Measurements from ENCODE around the gene ZBTB20.

GRCh38 chr3:114563720-114564119 is 583.4 kb downstream of the ZBTB20 start:
- no peak for TF ChIP-seq CTCF (IDR thresholded peaks at IDR 0.05)
- TF ChIP-seq POLR2A (IDR thresholded peaks at IDR 0.05), result no peak
- no peak for TF ChIP-seq EP300 (IDR thresholded peaks at IDR 0.05)
- TF ChIP-seq POLR2AphosphoS5 (IDR thresholded peaks at IDR 0.05), result no peak
